HG02588 (cell line): ENCODE measurements around the gene BIK.
A peak's percentile ranks its signal among the peaks of the same experiment; 100 is the strongest.

Experiments
- ATAC-seq: cut with Tn5 transposase; IDR thresholded peaks from one replicate; pipeline ENCODE4 v1.9.1; 2021; ENCODE audit warnings: mild to moderate bottlenecking, moderate library complexity; ENCODE audit not compliant: unreplicated experiment

BIK gene, protein sequence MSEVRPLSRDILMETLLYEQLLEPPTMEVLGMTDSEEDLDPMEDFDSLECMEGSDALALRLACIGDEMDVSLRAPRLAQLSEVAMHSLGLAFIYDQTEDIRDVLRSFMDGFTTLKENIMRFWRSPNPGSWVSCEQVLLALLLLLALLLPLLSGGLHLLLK

DNA sequence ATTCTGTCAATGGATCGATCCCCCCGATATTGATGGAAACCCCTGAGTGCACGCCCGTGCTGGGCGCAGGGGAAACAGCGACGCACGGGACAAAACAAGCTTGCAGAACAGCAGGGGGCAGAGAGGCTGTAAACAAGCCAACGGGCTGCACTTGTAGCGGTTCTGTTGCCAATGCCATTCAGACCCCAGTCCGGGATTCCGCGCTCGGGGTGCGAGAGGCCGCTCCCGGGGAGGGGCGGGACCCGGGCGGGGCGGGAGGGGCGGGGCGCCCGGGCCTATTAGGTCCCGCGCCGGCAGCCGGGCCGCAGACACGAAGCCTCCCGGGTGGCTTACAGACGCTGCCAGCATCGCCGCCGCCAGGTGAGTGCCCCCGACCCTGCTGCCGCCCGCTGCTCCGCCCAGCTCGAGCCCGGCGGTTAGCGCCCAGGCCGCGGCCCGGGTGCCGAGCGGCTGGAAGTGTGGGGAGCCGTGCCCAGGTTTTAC lies at the start of gene BIK:
TSS of gene BIK (plus strand) at position 307 of the 483 bp plus-strand sequence. CDS start 13,273 bp downstream, outside the sequence.
- no peak for ATAC-seq

DNA sequence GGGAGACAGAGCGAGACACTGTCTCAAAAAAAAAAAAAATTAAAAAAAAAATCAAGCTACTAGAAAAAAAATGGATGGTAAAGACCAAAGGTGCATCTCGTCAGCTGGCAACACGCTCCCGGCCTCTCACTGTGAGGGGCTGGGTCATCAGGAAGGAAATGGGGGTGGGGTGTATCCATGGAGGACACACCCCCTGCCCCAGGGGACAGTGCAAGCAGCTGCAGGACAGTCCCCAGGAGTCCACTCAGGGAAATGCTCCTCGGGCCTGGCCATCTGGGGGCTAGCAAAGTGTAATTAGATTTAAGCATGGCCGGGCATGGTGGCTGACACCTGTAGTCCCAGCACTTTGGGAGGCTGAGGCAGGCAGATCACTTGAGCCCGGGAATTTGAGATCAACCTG lies 44.4 kb upstream of the BIK start:
- ATAC-seq, result no peak

DNA sequence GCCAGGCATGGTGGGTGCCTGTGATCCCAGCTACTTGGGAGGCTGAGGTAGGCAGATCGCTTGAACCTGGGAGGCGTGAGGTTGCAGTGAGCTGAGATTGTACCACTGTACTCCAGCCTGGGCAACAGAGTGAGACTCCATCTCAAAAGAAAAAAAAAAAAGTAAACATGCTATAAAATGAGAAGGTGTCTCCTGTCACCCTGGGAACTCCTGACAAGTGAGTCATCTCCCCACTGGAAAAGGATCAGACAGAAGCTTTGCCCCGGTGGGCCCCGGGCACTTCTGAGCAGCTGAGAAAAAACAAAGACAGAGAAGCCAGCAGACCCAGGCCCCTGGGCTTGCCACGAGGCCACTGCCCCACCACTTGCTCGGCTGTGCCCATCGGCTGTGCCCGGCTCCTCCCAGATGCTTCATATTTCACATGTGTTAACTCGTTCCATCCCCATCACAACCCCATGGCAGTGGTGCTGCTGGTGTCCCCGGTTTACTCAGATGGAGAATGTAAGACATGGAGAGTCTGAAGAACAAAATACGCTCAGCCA lies 43.6 kb upstream of the BIK start:
- ATAC-seq, result no peak

- ATAC-seq, result no peak
Observed at GRCh38 chr22:43077121-43077877, 33.3 kb upstream of the BIK start.

DNA sequence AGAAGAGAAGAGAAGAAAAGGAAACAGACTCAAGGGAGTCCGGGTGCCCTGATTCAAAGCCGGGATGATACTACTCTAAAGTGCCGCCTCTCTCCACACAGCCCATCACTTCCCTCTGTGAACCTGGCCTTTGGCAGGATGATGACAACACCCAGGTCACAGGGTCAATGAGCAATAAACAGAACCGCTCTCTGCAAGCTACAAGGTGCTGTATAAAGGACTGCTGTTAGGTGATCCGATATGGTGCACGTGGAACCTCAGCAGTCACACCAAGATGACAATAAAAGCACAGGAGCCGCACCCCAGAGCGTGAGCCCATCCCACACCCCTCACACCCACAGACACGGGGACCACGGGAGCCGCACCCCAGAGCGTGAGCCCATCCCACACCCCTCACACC lies 32.0 kb upstream of the BIK start:
- ATAC-seq, result no peak

DNA sequence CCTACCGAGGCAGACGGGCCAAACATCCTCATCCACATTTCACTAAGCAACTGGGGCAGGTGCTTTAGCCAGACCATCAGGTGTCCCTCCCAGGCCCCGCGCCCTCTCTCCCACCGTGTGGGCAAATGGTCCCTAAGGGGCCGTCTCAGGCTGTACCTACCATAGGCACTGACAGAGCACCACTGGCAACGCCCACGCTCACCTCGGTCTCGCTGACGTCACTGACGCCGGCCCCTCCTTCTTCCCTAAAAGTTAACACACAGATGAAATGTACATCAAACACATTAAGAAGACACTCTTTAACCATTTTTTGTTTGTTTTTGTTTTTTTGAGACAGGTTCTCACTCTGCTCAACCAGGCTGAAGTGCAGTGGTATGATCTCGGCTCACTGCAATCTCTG lies 30.8 kb upstream of the BIK start:
- ATAC-seq, result no peak

DNA sequence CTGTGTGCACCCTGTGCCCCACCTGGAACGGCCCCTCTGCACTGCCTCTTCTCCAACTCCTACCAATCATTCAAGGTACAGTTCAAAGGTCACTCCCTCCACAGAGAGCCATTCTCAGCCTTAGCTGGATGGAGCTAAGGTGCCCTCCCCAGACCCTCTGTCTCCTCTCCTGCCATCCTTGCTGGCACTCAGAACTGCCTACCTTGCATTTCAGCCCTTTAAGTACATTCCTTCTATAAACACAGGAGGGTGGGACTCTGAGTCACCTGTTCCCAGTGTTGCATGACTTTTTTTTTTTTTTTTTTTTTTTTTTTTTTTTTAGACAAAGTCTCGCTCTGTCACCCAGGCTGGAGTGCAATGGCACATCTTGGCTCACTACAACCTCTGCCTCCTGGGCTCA lies 29.9 kb upstream of the BIK start:
- ATAC-seq, result no peak

- no peak for ATAC-seq
Observed at GRCh38 chr22:43081968-43082367, 28.6 kb upstream of the BIK start.

- no peak for ATAC-seq
Observed at GRCh38 chr22:43085658-43086606, 24.6 kb upstream of the BIK start.

DNA sequence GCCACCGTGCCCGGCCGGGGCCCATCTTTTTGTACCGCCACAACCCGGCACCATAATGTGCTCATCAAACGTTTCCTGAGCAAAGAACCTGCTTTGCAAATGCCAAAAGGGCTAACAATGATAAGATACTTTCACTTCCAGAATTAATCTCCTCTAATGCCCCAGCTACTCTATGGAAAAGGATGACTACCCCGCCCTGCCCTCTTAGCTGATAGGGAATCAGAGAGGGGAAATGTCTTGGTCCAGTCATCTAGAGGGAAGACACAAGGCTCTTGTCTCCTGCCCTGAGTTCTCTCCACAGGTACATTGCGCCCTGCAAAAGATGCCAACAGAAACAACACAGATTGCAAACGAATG lies 21.9 kb upstream of the BIK start:
- no peak for ATAC-seq

DNA sequence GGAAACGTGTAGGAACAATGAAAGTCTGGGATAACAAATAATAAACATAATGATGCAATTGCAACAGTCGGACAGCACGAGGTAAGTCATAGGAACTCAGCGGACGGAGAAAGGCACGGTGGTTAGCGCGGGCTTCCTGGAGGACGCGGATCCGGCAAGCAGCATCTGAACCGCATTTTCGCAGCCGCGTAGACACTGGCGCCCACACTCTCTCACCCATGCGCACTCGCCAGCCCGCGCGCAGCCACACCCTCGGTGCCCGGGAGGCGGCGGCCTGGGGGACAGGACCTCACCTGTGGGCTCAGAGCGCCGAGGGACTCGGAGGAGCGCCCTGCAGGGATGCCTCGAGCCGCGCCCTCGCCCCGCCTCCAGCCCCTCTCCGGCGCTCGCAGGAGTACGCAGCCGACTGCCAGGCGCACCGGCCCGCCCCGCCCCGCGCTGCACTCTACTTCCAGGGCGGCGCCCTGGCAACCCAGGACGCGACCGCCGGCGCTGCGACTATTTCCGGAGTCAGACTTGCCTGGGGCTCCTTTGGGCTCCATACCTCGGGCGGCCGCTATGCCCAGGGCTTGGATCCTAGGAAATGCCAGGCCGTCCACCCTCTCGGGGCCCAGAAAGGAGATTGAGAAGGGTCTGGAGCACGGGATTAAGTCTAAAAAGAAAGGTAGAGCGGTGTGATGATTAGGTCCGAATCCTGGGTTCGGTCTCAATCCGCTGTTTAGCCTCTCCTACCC lies 21.4 kb upstream of the BIK start, which contains the start of gene TTLL1:
TSS of gene TTLL1 (minus strand) at position 408 of the 734 bp plus-strand sequence. CDS start 13,805 bp downstream, outside the sequence.
- ATAC-seq, result peak; percentile 76

- ATAC-seq, result no peak
Observed at GRCh38 chr22:43090130-43090789, 20.3 kb upstream of the BIK start.

GRCh38 chr22:43092085-43092484 lies 18.5 kb upstream of the BIK start:
- no peak for ATAC-seq

GRCh38 chr22:43094085-43094484 lies 16.5 kb upstream of the BIK start:
- no peak for ATAC-seq

GRCh38 chr22:43094551-43094950 lies 16.0 kb upstream of the BIK start:
- ATAC-seq, result no peak

- no peak for ATAC-seq
Observed at GRCh38 chr22:43096420-43096819, 14.1 kb upstream of the BIK start.

GRCh38 chr22:43098356-43098755 lies 12.2 kb upstream of the BIK start:
- ATAC-seq, result no peak

DNA sequence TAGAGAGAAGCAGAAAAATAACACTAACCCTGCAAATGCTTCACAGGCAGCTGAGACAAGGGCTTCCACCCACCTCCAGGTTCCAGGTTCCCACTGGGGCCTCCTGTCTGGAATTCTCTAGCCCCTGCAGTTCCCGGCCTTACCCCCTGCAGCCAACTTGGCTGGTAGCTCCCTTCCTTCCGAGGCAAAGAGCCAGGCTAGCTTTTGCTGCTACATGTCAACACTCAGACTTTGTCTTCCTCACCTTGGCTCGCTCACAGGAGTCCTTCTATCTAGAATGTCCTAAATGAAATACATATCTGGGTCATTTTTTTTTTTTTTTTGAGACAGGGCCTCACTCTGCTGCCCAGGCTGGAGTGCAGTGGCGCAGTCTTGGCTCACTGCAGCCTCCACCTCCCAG lies 11.5 kb upstream of the BIK start:
- no peak for ATAC-seq

DNA sequence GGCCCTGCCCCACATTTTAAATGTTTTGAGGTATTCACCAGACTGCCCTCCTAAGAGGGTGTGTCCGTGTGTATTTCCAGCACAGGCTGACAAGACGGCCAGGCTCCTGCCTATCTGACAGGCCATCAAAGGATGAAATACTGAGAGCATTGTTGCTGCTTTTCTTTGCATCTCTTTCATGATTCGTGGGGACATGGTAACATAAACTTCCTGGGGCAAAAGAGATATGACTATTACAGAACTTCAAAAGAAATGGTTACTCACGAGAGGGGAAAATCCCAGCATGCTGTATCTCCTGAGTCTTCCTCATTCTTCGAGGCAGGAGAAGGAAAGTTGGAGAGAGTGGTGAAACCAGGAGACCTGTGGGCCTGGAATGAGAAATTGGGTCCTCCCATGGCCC lies 10.3 kb upstream of the BIK start:
- ATAC-seq, result no peak

- no peak for ATAC-seq
Observed at GRCh38 chr22:43101306-43101705, 9.2 kb upstream of the BIK start.
